ENCODE data around the gene PIBF1. TPM values are rescaled to one million over a fixed set of nuclear protein-coding genes. Genes with fewer than 3 reads are reported as not detected.

Gene PIBF1
- total and polyA plus RNA-seq, 10 of the 15 experiments (the other 5 are each of a cell fraction or from before 2014, with no cell fraction given): 6.4 to 24.5 (median 11.1) TPM

GRCh38 chr13:73011751-73012150 lies 229.8 kb downstream of the PIBF1 start:
- Histone ChIP-seq H3K9ac (ENCODE audit: control insufficient read depth, insufficient read depth, low read length) (no peak overlapping the region), H3K27me3 (replicated peaks in 1 of 2; ENCODE audit: control insufficient read depth in 2 of 2, insufficient read depth in 2 of 2, low read length in 1 of 2) (no peaks in the 10 kb centered on the region), H3K36me3 (ENCODE audit: control insufficient read depth in 2 of 2, insufficient read depth in 2 of 2, low read length in 1 of 2) (no peaks in the 10 kb centered on the region), H3K27ac (ENCODE audit: control insufficient read depth, insufficient read depth) (no peak overlapping the region), H3K4me3 (no peak overlapping the region), H2AFZ (ENCODE audit: control insufficient read depth, low read depth, low read length) (no peak overlapping the region), H3K79me2 (ENCODE audit: control insufficient read depth, insufficient read depth, low read length) (no peaks in the 10 kb centered on the region), H4K20me1 (ENCODE audit: control insufficient read depth, insufficient read depth) (no peaks in the 10 kb centered on the region), H3K4me1 (ENCODE audit: control insufficient read depth, insufficient read depth, low read length) (no peaks in the 10 kb centered on the region), H3K9me3 (replicated peaks; ENCODE audit: control insufficient read depth, insufficient read depth, low read length) (no peaks in the 10 kb centered on the region), H3K4me2 (ENCODE audit: control insufficient read depth, insufficient read depth) (no peak overlapping the region)
- no peak for ATAC-seq
- no TSS peak for BruUV-seq (replicated peaks)
- ChIA-PET SMC1A (ENCODE audit: uncharacterized antibody, unreplicated experiment) (no interaction called here), RAD21 (ENCODE audit: unreplicated experiment) (no interaction called here), POLR2A (no interaction called here), CTCF (no interaction called here)
- WGBS (ENCODE audit: insufficient coverage, insufficient replicate concordance, low lambda C conversion rate, missing lambda C conversion rate): 98% methylated on average over 5 of the region's 5 CpGs
- no peak for TF ChIP-seq POLR2AphosphoS2 (IDR thresholded peaks at IDR 0.05; ENCODE audit: low read depth, low read length)
- no peak for TF ChIP-seq WRNIP1 (IDR thresholded peaks at IDR 0.05; ENCODE audit: borderline replicate concordance, low read depth, low read length)
- no peak for TF ChIP-seq SMC3 (IDR thresholded peaks at IDR 0.05; ENCODE audit: borderline replicate concordance, low read length)
- no peak for TF ChIP-seq BMI1 (IDR thresholded peaks at IDR 0.05; ENCODE audit: borderline replicate concordance)
- TF ChIP-seq ZNF217 (IDR thresholded peaks at IDR 0.05): no peak
- no peak for TF ChIP-seq BRCA1 (IDR thresholded peaks at IDR 0.05; ENCODE audit: low read depth, low read length)
- TF ChIP-seq CREM (IDR thresholded peaks at IDR 0.05; ENCODE audit: low read depth): no peak
- no peak for TF ChIP-seq NFXL1 (IDR thresholded peaks at IDR 0.05; ENCODE audit: borderline replicate concordance)
- no peak for TF ChIP-seq TARDBP (IDR thresholded peaks at IDR 0.05; ENCODE audit: borderline replicate concordance)
- in situ Hi-C loops (cut with MboI) (no loop called here), intact Hi-C loops (cut with micrococcal nuclease; ENCODE audit: unreplicated experiment) (no loop called here)
- no peak for FAIRE-seq
- DNase-seq (ENCODE audit: low read depth, low spot score): no peak

- ATAC-seq (no peak), DNase-seq (ENCODE audit: low read depth, low spot score) (no peak), FAIRE-seq (no peak)
- ChIA-PET SMC1A (ENCODE audit: uncharacterized antibody, unreplicated experiment) (no interaction called here), RAD21 (ENCODE audit: unreplicated experiment) (no interaction called here), POLR2A (no interaction called here), CTCF (no interaction called here)
- no peaks in the 10 kb centered on the region for H3K9me3 ChIP-seq (replicated peaks; ENCODE audit: control insufficient read depth, insufficient read depth, low read length)
- H3K4me1 ChIP-seq (ENCODE audit: control insufficient read depth, insufficient read depth, low read length): no peaks in the 10 kb centered on the region
- no peak overlapping the region for H3K9ac ChIP-seq (ENCODE audit: control insufficient read depth, insufficient read depth, low read length)
- H3K4me3 ChIP-seq: no peak overlapping the region
- 100% methylated on average over 1 of the region's 1 CpG for WGBS (ENCODE audit: insufficient coverage, insufficient replicate concordance, low lambda C conversion rate, missing lambda C conversion rate)
- in situ Hi-C loops (cut with MboI) (no loop called here), intact Hi-C loops (cut with micrococcal nuclease; ENCODE audit: unreplicated experiment) (no loop called here)
- no TSS peak for BruUV-seq (replicated peaks)
- H3K36me3 ChIP-seq (ENCODE audit: control insufficient read depth in 2 of 2, insufficient read depth in 2 of 2, low read length in 1 of 2): no peaks in the 10 kb centered on the region
- H4K20me1 ChIP-seq (ENCODE audit: control insufficient read depth, insufficient read depth): no peaks in the 10 kb centered on the region
- no peak overlapping the region for H2AFZ ChIP-seq (ENCODE audit: control insufficient read depth, low read depth, low read length)
- H3K27ac ChIP-seq (ENCODE audit: control insufficient read depth, insufficient read depth): no peak overlapping the region
- H3K27me3 ChIP-seq (replicated peaks in 1 of 2; ENCODE audit: control insufficient read depth in 2 of 2, insufficient read depth in 2 of 2, low read length in 1 of 2): no peaks in the 10 kb centered on the region
- H3K79me2 ChIP-seq (ENCODE audit: control insufficient read depth, insufficient read depth, low read length): no peaks in the 10 kb centered on the region
- H3K4me2 ChIP-seq (ENCODE audit: control insufficient read depth, insufficient read depth): no peak overlapping the region
- no peak for TF ChIP-seq MYC (IDR thresholded peaks at IDR 0.05; ENCODE audit: insufficient read depth, insufficient read length, insufficient replicate concordance, low read length, severe bottlenecking)
- TF ChIP-seq CHD1 (IDR thresholded peaks at IDR 0.05; ENCODE audit: low read depth, low read length): no peak
- TF ChIP-seq KAT2A (conservative IDR thresholded peaks at IDR 0.05; ENCODE audit: control insufficient read depth, low read depth, low read length): no peak
- no peak for TF ChIP-seq POLR2AphosphoS5 (IDR thresholded peaks at IDR 0.05; ENCODE audit: low read length)
- TF ChIP-seq PRDM15 (CRISPR knock-in tag; IDR thresholded peaks at IDR 0.05): no peak
- TF ChIP-seq SUPT20H (IDR thresholded peaks at IDR 0.05; ENCODE audit: borderline replicate concordance, control insufficient read depth, low read depth, low read length): no peak
- TF ChIP-seq CBFB (IDR thresholded peaks at IDR 0.05; ENCODE audit: low read depth): no peak
- TF ChIP-seq TBL1XR1 (IDR thresholded peaks at IDR 0.05; ENCODE audit: low read depth, low read length): no peak
- TF ChIP-seq EP300 (IDR thresholded peaks at IDR 0.05; ENCODE audit: borderline replicate concordance in 1 of 2, control insufficient read depth in 1 of 2, low read depth in 2 of 2, low read length in 2 of 2): no peak
Observed at GRCh38 chr13:73015805-73016204, 233.9 kb downstream of the PIBF1 start.

Measured in GM12878 (cell line).